GM23248 (cell line): ENCODE results near the gene CREB3L2. TPM values are rescaled to one million over a fixed set of nuclear protein-coding genes. Genes with fewer than 3 reads are reported as not detected.

Source experiments
- DNase-seq: peaks from one replicate; pipeline ENCODE4 v3.0.0-alpha.2; 2015
- H2AFZ ChIP-seq: fragments of 200-600 bp; sonication (generic); 2 replicates; pipeline ENCODE4 v1.6.1; 2016; ENCODE audit warnings: antibody characterized with exemption
- H3F3A ChIP-seq: fragments of 200-600 bp; sonication (generic); 2 replicates; pipeline ENCODE4 v1.6.1; 2016; ENCODE audit warnings: mild to moderate bottlenecking, antibody characterized with exemption, mixed run types; ENCODE audit not compliant: insufficient read depth
- H3K27ac ChIP-seq: fragments of 200-600 bp; sonication (generic); 2 replicates; pipeline ENCODE4 v1.5.1; 2016; ENCODE audit warnings: mild to moderate bottlenecking
- H3K27me3 ChIP-seq: fragments of 200-600 bp; sonication (generic); replicated peaks from 2 replicates; pipeline ENCODE4 v1.6.1; 2016; ENCODE audit warnings: mild to moderate bottlenecking; ENCODE audit not compliant: insufficient read depth
- H3K36me3 ChIP-seq: fragments of 200-600 bp; sonication (generic); 2 replicates; pipeline ENCODE4 v1.6.1; 2016; ENCODE audit warnings: low read depth, mild to moderate bottlenecking
- H3K4me1 ChIP-seq: fragments of 200-600 bp; sonication (generic); 2 replicates; pipeline ENCODE4 v1.6.1; 2016; ENCODE audit warnings: mild to moderate bottlenecking; ENCODE audit not compliant: insufficient read depth
- H3K4me2 ChIP-seq: fragments of 200-600 bp; sonication (generic); one replicate; pipeline ENCODE4 v1.6.1; 2016; ENCODE audit warnings: mild to moderate bottlenecking; ENCODE audit not compliant: unreplicated experiment
- H3K4me3 ChIP-seq: fragments of 200-600 bp; sonication (generic); 2 replicates; pipeline ENCODE4 v1.5.1; 2016; ENCODE audit warnings: mild to moderate bottlenecking
- H3K79me2 ChIP-seq: fragments of 200-600 bp; sonication (generic); 2 replicates; pipeline ENCODE4 v1.6.1; 2016; ENCODE audit warnings: mild to moderate bottlenecking; ENCODE audit not compliant: insufficient read depth
- H3K9ac ChIP-seq: fragments of 200-600 bp; sonication (generic); 2 replicates; pipeline ENCODE4 v1.6.1; 2016; ENCODE audit warnings: mild to moderate bottlenecking
- H3K9me2 ChIP-seq: fragments of 200-600 bp; sonication (generic); 2 replicates; pipeline ENCODE4 v1.6.1; 2016; ENCODE audit warnings: mixed run types, mild to moderate bottlenecking, moderate library complexity; ENCODE audit not compliant: insufficient read depth
- H3K9me3 ChIP-seq: fragments of 200-600 bp; sonication (generic); one replicate; pipeline ENCODE4 v1.6.1; 2017; ENCODE audit warnings: low read depth
- H4K20me1 ChIP-seq: fragments of 200-600 bp; sonication (generic); 2 replicates; pipeline ENCODE4 v1.6.0; 2016; ENCODE audit not compliant: insufficient read depth
- EZH2 ChIP-seq: fragments of 200-600 bp; sonication (generic); IDR thresholded peaks from 2 replicates; pipeline ENCODE4 v1.6.1; 2018; ENCODE audit warnings: antibody characterized with exemption, mild to moderate bottlenecking; ENCODE audit not compliant: insufficient read depth, poor library complexity, severe bottlenecking
- EZH2phosphoT487 ChIP-seq: fragments of 200-600 bp; sonication (generic); IDR thresholded peaks from 2 replicates; pipeline ENCODE4 v1.6.1; 2018; ENCODE audit warnings: antibody characterized with exemption, moderate library complexity, mild to moderate bottlenecking, low read depth; ENCODE audit not compliant: insufficient read depth
- WGBS, 2 experiments: methylation state at CpG; one replicate each; pipeline ENCODE4 v1.1.6; 2015 to 2017; ENCODE audit warnings: low lambda C conversion rate in 2 of 2, low coverage in 1 of 2; ENCODE audit errors: missing lambda C conversion rate in 2 of 2; 5-methylcytosine and 5-hydroxymethylcytosine counted together
- in situ Hi-C: fragments of 300-500 bp; cut with MboI; formaldehyde crosslinking; loops from 2 replicates; pipeline ENCODE4 v1.15.0; 2020
- polyA plus RNA-seq: library from polyadenylated mRNA; unstranded; fragments of >200 nt; fragmentation: Nextera tagmentation; extraction: Ambion mirVana; gene quantifications from 2 replicates; pipeline ENCODE4 v1.2.1, GENCODE V29; 2016
- total RNA-seq: library from RNA; depleted of rRNA; stranded (reverse); fragments of >200 nt; shearing (Covaris generic); gene quantifications from 2 replicates; pipeline ENCODE4 v1.2.3, GENCODE V29; 2014

CREB3L2 gene
- total and polyA plus RNA-seq, 2 experiments from 2014 or later = 43.7 to 53.7 TPM

- peak overlapping the region; percentile 89 for H3K27ac ChIP-seq
- peaks cover 11% of the 10 kb centered on the region for H3K36me3 ChIP-seq
- no peaks in the 10 kb centered on the region for H3K27me3 ChIP-seq
- H3K9me3 ChIP-seq = no peaks in the 10 kb centered on the region
- peaks cover 79% of the 10 kb centered on the region for H3F3A ChIP-seq
- TF ChIP-seq EZH2phosphoT487 (no peak), EZH2 (no peak)
- H3K4me3 ChIP-seq = no peak overlapping the region
- WGBS, 2 experiments = 71 to 72% methylated on average over 5 of the region's 5 CpGs
- no peaks in the 10 kb centered on the region for H4K20me1 ChIP-seq
- H3K9ac ChIP-seq = peak overlapping the region; percentile 76
- no peaks in the 10 kb centered on the region for H3K9me2 ChIP-seq
- H2AFZ ChIP-seq = no peak overlapping the region
- peak overlapping the region; percentile 74 for H3K4me2 ChIP-seq
- in situ Hi-C loops = no loop called here
- H3K4me1 ChIP-seq = peaks cover 84% of the 10 kb centered on the region
- DNase-seq = no peak
- peaks cover 97% of the 10 kb centered on the region for H3K79me2 ChIP-seq
These were observed 14.3 kb downstream of the CREB3L2 start for GRCh38 chr7:137987563-137987962.

DNA sequence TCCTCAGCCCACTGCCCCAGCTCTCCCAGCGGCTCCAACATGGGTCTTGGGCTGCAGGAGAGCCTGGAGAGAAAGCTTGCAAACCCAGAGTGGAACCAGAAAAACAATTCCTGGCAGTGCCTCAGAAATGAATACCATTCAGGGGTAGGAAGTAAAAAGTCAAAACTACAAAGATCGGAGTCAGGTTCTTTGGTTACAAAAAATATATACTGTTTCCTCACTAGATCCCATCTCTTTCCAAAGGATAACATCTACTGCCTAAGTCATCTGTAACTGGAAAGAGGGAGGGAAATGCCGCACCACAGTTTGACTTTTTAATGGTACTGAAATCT lies 14.9 kb downstream of the CREB3L2 start:
- peaks cover 78% of the 10 kb centered on the region for H3K4me1 ChIP-seq

DNA sequence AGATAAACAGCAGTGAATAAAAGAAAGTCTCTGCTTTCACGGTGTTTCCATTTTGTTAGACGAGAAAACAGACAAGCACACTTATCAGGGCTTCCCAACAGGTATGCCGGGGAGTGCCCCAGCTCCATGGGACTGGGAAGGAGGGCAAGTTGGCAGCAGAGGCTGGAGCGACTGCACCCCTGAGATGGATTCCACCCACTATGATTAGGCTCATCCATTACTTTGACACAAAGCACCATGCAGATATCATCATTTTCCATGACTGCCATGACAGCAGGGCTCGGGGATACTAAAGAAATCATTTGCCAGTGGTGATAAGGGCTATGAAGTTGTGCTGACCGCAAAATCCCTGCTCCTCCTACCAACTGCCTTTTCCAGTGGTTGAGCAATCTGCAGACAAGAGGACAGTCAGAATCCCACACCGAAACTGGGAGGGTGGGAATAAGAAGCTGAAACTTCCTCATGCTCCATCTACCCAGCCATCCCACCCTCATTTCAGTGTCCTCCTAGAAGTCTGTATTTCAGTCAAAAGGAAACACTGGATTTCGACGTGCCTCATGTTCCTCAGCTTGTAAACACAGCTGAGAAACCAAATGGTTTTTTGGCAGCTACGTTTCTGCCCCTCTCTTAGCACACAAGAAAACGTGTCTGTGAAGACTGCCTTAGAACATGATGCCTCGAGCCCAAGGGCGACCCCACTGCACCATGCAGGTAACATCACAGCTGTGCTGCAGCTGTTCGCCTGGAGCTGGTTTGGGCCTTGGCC lies 15.5 kb downstream of the CREB3L2 start:
- H3K9me2 ChIP-seq = no peaks in the 10 kb centered on the region
- peak overlapping the region; percentile 74 for H3K4me2 ChIP-seq
- no peak overlapping the region for H2AFZ ChIP-seq
- peak; percentile 91 for DNase-seq
- 23 to 27% methylated on average over 14 of the region's 14 CpGs for WGBS, 2 experiments
- peak overlapping the region; percentile 37 for H3K4me3 ChIP-seq
- peaks cover 74% of the 10 kb centered on the region for H3F3A ChIP-seq
- peaks cover 97% of the 10 kb centered on the region for H3K79me2 ChIP-seq
- peaks cover 11% of the 10 kb centered on the region for H3K36me3 ChIP-seq
- no peak for TF ChIP-seq EZH2phosphoT487
- no peak for TF ChIP-seq EZH2
- peak overlapping the region; percentile 76 for H3K9ac ChIP-seq
- H3K4me1 ChIP-seq = peaks cover 78% of the 10 kb centered on the region
- no peaks in the 10 kb centered on the region for H4K20me1 ChIP-seq
- H3K9me3 ChIP-seq = no peaks in the 10 kb centered on the region
- H3K27me3 ChIP-seq = no peaks in the 10 kb centered on the region
- in situ Hi-C loops = no loop called here
- peak overlapping the region; percentile 89 for H3K27ac ChIP-seq

More for the DNA sequence above, 14.9 kb downstream of the CREB3L2 start:
- Histone ChIP-seq H3K4me3 (peak overlapping the region; percentile 37), H2AFZ (no peak overlapping the region), H3F3A (peaks cover 74% of the 10 kb centered on the region), H3K4me2 (peak overlapping the region; percentile 74), H3K9me3 (no peaks in the 10 kb centered on the region), H3K27me3 (no peaks in the 10 kb centered on the region), H3K36me3 (peaks cover 11% of the 10 kb centered on the region), H4K20me1 (no peaks in the 10 kb centered on the region), H3K9me2 (no peaks in the 10 kb centered on the region), H3K79me2 (peaks cover 97% of the 10 kb centered on the region), H3K27ac (peak overlapping the region; percentile 89), H3K9ac (peak overlapping the region; percentile 76)
- 50 to 54% methylated on average over 3 of the region's 3 CpGs for WGBS, 2 experiments
- in situ Hi-C loops = no loop called here
- TF ChIP-seq EZH2phosphoT487 (no peak), EZH2 (no peak)
- DNase-seq = no peak

DNA sequence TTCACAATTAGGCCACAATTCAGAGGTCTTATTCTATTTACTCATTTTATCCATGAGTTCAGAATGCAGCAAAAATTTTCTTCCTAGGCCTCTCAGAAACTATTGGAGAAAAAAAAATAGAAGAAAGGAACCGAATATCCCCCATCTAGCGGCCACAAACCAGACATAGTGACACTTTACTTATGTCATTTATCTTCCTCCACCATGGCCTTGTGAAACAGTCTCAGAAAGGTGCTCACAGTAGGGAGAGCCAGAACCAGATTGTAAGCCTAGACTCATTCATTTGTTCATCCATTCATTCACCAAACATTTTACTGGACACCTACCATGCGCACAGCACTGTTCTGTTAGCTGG lies 16.0 kb downstream of the CREB3L2 start:
- Histone ChIP-seq H3K9me2 (no peaks in the 10 kb centered on the region), H3K27ac (peak overlapping the region; percentile 89), H3K9me3 (no peaks in the 10 kb centered on the region), H3K4me1 (peaks cover 78% of the 10 kb centered on the region), H2AFZ (no peak overlapping the region), H3K36me3 (peaks cover 11% of the 10 kb centered on the region), H4K20me1 (no peaks in the 10 kb centered on the region), H3F3A (peaks cover 74% of the 10 kb centered on the region), H3K4me3 (peak overlapping the region; percentile 37; the same call in 1 of the 2 replicates), H3K4me2 (peak overlapping the region; percentile 74), H3K27me3 (no peaks in the 10 kb centered on the region), H3K79me2 (peaks cover 97% of the 10 kb centered on the region), H3K9ac (peak overlapping the region; percentile 76; the same call in 1 of the 2 replicates)
- WGBS, 2 experiments = 96 to 97% methylated on average over 3 of the region's 3 CpGs
- DNase-seq = no peak
- no peak for TF ChIP-seq EZH2
- no peak for TF ChIP-seq EZH2phosphoT487
- in situ Hi-C loops = no loop called here
